IPS DF 6.9 (cell line): ENCODE measurements around the gene SPACDR.

Experiments used
- DNase-seq: peaks from one replicate; pipeline ENCODE4 v3.0.0-alpha.2; 2013; ENCODE audit warnings: low read depth, low spot score
- H3K27ac ChIP-seq: one replicate; pipeline ENCODE4 v1.5.1; 2013; ENCODE audit warnings: low read length, control low read depth
- H3K27me3 ChIP-seq: 2 replicates; pipeline ENCODE4 v1.6.1; 2013; ENCODE audit warnings: mild to moderate bottlenecking, low read length; ENCODE audit not compliant: control insufficient read depth, insufficient read depth
- H3K36me3 ChIP-seq: 2 replicates; pipeline ENCODE4 v1.6.1; 2013; ENCODE audit warnings: low read length; ENCODE audit not compliant: control insufficient read depth, insufficient read depth
- H3K4me1 ChIP-seq: 2 replicates; pipeline ENCODE4 v1.6.1; 2013; ENCODE audit warnings: low read length; ENCODE audit not compliant: control insufficient read depth, insufficient read depth
- H3K4me3 ChIP-seq: 2 replicates; pipeline ENCODE4 v1.5.1; 2013; ENCODE audit warnings: mild to moderate bottlenecking, low read length
- H3K9me3 ChIP-seq: 2 replicates; pipeline ENCODE4 v1.6.1; 2013; ENCODE audit warnings: low read length, inconsistent platforms; ENCODE audit not compliant: control insufficient read depth, insufficient read depth
- WGBS: extraction: QIAGEN DNeasy Blood & Tissue Kit; methylation state at CpG from one replicate; pipeline ENCODE4 v1.1.7; 2013; ENCODE audit warnings: mixed read lengths, missing lambda C conversion rate; ENCODE audit not compliant: insufficient read length, insufficient coverage; 5-methylcytosine and 5-hydroxymethylcytosine counted together

The SPACDR gene

GRCh38 chr7:100476101-100476780, 12.2 kb upstream of the SPACDR start:
- no peaks in the 10 kb centered on the region for H3K27me3 ChIP-seq
- H3K36me3 ChIP-seq: no peaks in the 10 kb centered on the region
- DNase-seq: no peak
- no peak overlapping the region for H3K4me3 ChIP-seq
- WGBS: no CpG with 5 or more reads among the region's 6 CpGs
- no peaks in the 10 kb centered on the region for H3K9me3 ChIP-seq
- peaks cover 5% of the 10 kb centered on the region; the same call in 1 of the 2 replicates for H3K4me1 ChIP-seq
- H3K27ac ChIP-seq: no peak overlapping the region

- no CpG with 5 or more reads among the region's 9 CpGs for WGBS
- Histone ChIP-seq H3K4me1 (peaks cover 5% of the 10 kb centered on the region; the same call in 1 of the 2 replicates), H3K9me3 (no peaks in the 10 kb centered on the region), H3K27me3 (no peaks in the 10 kb centered on the region), H3K36me3 (no peaks in the 10 kb centered on the region), H3K4me3 (no peak overlapping the region), H3K27ac (no peak overlapping the region)
- no peak for DNase-seq
Observed at GRCh38 chr7:100475549-100475948, 11.5 kb upstream of the SPACDR start.

GRCh38 chr7:100472854-100473499, 8.9 kb upstream of the SPACDR start:
- DNase-seq: no peak
- Histone ChIP-seq H3K4me3 (no peak overlapping the region), H3K4me1 (peaks cover 7% of the 10 kb centered on the region; the same call in 1 of the 2 replicates), H3K27ac (no peak overlapping the region), H3K9me3 (no peaks in the 10 kb centered on the region), H3K27me3 (no peaks in the 10 kb centered on the region), H3K36me3 (no peaks in the 10 kb centered on the region)
- no CpG with 5 or more reads among the region's 14 CpGs for WGBS

GRCh38 chr7:100472121-100472851, 8.2 kb upstream of the SPACDR start:
- no peaks in the 10 kb centered on the region for H3K9me3 ChIP-seq
- DNase-seq: no peak
- H3K4me1 ChIP-seq: peaks cover 6% of the 10 kb centered on the region; the same call in 1 of the 2 replicates
- H3K36me3 ChIP-seq: no peaks in the 10 kb centered on the region
- H3K4me3 ChIP-seq: no peak overlapping the region
- no peak overlapping the region for H3K27ac ChIP-seq
- H3K27me3 ChIP-seq: no peaks in the 10 kb centered on the region
- no CpG with 5 or more reads among the region's 16 CpGs for WGBS

GRCh38 chr7:100471021-100471420, 7.0 kb upstream of the SPACDR start:
- H3K4me1 ChIP-seq: peaks cover 6% of the 10 kb centered on the region; the same call in 1 of the 2 replicates
- WGBS: no CpG with 5 or more reads among the region's 4 CpGs
- no peak for DNase-seq
- H3K9me3 ChIP-seq: no peaks in the 10 kb centered on the region
- no peaks in the 10 kb centered on the region for H3K27me3 ChIP-seq
- H3K4me3 ChIP-seq: no peak overlapping the region
- no peak overlapping the region for H3K27ac ChIP-seq
- H3K36me3 ChIP-seq: no peaks in the 10 kb centered on the region

GRCh38 chr7:100469227-100470044, 5.4 kb upstream of the SPACDR start:
- WGBS: no CpG with 5 or more reads among the region's 13 CpGs
- no peaks in the 10 kb centered on the region for H3K36me3 ChIP-seq

GRCh38 chr7:100467638-100468373, 3.7 kb upstream of the SPACDR start:
- Histone ChIP-seq H3K36me3 (no peaks in the 10 kb centered on the region), H3K4me3 (no peak overlapping the region), H3K4me1 (peaks cover 5% of the 10 kb centered on the region; the same call in 1 of the 2 replicates), H3K9me3 (no peaks in the 10 kb centered on the region), H3K27ac (no peak overlapping the region), H3K27me3 (no peaks in the 10 kb centered on the region)
- no CpG with 5 or more reads among the region's 22 CpGs for WGBS
- no peak for DNase-seq

More at GRCh38 chr7:100469227-100470044, 5.4 kb upstream of the SPACDR start:
- Histone ChIP-seq H3K27ac (no peak overlapping the region), H3K9me3 (no peaks in the 10 kb centered on the region), H3K4me1 (peaks cover 5% of the 10 kb centered on the region; the same call in 1 of the 2 replicates), H3K27me3 (no peaks in the 10 kb centered on the region), H3K4me3 (no peak overlapping the region)
- DNase-seq: no peak

- no CpG with 5 or more reads among the region's 32 CpGs for WGBS
- no peaks in the 10 kb centered on the region for H3K9me3 ChIP-seq
- H3K4me1 ChIP-seq: peaks cover 3% of the 10 kb centered on the region; the same call in 1 of the 2 replicates
- no peaks in the 10 kb centered on the region for H3K36me3 ChIP-seq
- H3K27ac ChIP-seq: no peak overlapping the region
- no peaks in the 10 kb centered on the region for H3K27me3 ChIP-seq
- DNase-seq: no peak
- no peak overlapping the region for H3K4me3 ChIP-seq
Observed at GRCh38 chr7:100466653-100467605, 2.9 kb upstream of the SPACDR start.
